CD4-positive, alpha-beta T cell treated with Interferon gamma for 1 hour (primary cell): Measurements from ENCODE around the gene SH3D19.

Experiments used
- DNase-seq: peaks from one replicate; pipeline ENCODE4 v3.0.0-alpha.2; 2020

SH3D19 gene

DNA sequence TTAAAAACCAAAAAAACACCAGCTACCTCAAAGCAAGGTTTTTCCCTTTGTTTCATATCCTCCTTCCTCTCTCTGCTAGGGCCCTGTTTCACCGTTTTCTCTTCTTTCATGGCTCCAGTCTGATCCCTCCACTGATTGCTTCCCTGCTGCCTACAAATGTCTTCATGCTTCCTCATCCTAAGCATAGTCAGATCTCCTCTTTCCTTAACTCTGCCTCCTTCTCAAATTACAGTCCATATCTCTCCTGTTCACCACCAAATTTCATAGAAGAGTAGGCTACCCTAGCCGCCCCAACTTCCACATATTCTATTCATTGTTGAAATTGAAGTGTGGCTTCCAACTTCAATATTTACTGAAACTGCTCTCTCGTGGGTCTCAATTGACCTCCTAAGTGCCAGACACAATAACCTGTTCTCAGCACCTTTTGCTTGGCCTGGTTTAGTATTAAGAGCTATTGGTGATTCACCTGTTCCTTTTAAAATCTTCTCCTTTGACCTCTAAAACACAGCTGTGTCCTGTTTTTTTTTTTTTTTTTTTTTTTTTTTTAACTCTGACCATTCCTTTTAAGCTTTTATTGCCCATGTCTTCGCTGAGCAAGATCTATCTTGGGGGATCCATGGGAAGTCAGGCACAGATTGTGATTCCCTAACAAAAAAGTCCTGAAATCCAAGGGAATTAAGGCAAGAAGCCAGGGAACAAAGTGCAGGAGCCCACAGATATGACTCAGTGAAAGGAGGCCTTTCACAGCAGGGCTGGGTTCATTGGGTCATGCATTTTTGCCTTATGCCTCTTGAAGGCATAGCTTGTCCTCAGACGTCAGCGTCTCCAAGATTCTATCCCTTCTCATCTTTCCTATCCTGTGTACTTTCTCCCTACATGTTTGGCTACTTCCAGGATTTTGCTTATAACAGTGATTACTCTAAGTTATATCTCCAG, 140.6 kb downstream of the SH3D19 start:
- DNase-seq = no peak

DNA sequence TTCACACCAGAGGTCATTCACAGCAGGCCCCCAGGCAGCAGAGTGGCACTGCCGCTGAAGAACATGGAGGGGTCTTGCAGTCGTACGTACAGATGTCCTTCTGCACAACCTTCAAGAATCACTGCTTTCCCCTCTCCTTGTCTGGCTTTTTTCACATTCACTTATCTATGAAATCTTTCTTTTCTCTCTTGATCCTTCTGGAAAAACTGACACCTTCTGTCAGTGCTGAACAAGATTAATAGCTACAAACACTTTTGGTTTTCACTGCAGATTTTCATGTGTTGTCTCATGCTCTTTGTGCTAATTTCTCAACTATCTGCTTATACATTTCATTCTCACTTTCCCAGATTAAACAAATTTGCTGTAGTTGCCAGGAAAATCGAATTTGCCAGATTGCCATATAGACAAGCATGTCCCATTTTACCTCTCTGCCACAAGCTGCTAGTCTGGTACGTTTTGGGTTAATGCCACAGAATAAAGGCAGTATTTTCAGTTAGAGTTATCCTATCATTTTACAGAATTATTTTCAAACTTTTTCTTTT, 142.9 kb downstream of the SH3D19 start:
- DNase-seq = no peak

DNA sequence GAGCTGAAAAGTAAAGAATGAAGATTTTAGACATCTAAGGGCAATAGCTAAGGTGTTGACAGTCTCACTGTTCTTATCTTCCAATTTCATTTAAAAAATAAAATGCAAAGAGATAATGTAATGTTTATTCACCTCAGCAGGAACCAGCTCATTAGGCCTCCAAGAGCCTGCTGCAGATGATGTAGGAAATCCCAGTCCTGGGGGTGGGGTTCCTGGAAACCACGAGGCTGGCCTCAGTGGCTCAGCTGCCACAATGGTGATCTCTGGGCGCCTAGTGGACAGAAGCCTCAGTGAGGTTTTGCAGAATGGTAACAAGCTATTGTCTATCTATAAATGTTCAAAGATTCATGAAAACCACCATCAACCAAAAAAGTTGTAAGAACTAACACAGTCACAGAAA, 148.7 kb downstream of the SH3D19 start:
- no peak for DNase-seq

DNA sequence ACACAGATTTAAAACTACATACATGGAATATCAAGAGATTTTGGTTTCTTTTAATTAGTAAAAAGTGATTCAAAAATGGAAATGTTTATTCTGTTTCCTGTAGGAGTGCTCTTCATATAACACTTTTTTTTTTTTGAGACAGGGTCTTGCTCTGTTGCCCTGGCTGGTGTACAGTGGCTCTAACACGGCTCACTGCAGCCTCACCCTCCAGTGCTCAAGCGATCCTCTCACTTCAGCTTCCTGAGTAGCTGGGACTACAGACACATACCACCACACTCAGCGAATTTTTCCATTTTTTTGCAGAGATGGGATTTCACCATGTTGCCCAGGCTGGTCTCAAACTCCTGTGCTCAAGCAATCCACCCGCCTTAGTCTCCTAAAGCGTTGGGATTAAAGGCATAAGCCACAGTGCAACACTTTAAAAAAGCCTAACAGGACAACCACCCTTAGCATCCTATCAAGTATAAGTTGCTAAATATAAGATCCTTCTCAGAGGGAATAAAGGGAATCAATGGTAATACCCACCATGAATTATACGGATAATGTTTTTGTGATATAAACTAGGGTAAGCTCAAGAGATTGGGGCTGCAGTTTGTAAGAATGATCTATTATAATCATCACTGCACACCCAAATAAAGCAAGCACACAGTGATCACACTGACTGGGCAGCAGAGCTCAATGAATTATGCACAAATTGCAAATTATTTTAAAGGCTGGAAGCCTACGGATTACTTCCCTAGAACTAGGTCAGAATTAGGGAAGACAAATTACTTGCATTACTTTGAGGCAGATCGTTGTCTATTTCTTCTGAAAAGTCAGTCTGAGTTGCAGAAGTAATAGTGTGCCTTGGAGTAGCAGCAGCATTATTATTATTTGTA, 149.4 kb downstream of the SH3D19 start:
- DNase-seq = no peak

DNA sequence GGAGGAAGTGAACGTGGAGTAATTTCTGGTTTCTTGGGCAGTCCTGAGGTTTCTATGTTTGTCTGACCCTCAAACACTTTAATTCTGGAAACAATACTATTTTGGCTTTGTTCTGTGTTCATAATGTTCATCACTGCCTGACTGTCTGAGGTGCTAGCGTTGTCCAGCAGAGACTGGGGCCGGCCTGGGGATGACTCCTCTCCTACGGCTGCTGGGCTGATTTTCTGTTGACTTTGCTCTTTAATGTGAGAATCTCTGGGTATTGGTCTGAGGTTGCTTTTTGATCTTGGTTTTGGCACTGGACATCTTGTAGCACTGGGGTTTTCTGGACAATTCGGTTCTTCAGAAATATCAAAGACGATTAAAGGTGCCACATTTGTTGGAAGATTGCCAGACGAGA, 150.2 kb downstream of the SH3D19 start:
- DNase-seq = no peak

DNA sequence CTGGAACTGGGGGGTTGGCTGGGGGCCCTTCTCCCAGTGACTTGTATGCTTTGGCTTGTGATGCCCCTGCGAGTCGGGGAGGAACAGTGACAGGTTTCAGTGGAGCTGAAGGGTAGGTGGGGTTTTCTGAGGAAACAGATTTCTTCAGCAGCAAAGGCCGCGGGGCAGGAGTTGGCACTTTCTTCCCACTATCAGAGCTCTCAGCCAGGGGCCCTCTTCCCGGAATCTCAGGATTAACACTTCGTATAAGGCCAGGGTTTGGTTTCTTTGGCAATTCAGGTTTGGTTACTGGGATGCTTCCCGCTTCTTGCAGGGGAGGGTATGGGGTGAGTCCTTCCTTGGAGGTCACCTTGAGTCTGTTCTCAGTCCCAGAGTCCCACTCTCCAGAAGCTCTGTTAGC, 150.6 kb downstream of the SH3D19 start:
- DNase-seq = no peak

DNA sequence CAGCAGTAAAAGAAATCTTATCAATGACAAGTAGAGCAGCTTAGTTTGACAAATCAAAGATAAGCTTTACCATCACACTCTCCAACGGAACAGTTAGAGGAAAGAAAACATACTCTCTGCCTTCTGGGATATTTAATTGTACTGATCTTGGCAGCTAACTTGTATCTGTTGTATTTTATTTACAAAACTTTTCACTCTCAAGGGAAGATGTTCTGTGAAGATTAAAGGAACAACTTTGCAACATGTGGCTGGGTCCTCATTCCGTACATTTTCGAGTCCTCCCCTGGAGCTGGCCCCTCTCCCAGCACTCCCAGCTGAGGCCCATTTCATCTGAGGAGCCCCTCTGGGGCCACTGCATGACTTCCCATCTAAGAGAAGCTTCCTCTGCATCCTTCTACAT, 151.5 kb downstream of the SH3D19 start:
- DNase-seq = no peak

DNA sequence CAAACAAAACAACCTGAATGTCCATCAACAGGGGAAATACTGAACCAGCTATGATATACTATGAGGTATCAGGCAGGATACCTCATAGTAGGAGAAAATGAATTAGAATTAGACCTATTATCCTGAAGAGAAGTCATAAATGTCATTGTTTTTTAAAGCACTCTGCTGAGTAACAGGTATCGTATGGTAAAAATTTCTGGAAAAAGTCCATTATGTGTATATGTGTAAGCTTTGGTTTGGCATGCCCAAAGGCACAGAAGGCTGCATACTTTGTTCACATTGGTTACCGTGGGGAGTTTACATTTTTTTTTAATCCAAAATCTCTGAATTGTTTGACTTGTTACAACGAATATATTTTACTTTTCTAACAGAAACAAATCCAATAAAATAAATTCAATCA, 155.5 kb downstream of the SH3D19 start:
- DNase-seq = no peak

DNA sequence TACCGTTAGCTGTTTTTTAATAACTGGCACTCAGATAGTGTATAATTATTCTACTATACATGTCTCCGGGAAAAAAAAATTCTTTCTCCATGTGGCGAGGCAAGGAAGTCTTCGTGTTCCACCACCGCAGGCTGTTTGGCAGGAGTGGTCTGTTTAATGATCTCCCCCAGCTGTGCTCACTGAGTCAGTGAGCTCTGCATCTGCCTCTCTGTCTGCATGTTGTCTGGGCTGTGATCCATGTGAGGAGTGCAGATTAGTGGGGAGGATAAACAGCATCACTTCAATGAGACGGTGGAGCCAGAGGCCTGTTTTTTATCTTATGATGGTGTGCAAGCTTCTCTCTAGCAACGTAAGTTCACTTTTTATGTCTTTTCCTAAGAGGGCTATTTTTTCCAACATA, 156.2 kb downstream of the SH3D19 start:
- DNase-seq = no peak

DNA sequence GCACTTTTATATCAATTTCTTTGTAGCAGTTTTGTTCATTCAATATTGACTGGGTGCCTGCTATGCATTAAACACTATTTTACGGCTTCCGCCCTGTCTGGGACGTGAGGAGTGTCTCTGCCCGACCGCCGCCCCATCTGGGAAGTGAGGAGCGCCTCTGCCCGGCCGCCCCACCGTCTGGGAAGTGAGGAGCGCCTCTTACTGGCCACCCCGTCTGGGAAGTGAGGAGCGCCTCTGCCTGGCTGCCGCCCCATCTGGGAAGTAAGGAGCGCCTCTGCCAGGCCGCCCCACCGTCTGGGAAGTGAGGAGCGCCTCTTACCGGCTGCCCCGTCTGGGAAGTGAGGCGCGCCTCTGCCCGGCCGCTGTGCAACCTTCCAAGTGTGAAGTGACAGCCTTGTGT, 157.8 kb downstream of the SH3D19 start:
- DNase-seq = no peak

DNA sequence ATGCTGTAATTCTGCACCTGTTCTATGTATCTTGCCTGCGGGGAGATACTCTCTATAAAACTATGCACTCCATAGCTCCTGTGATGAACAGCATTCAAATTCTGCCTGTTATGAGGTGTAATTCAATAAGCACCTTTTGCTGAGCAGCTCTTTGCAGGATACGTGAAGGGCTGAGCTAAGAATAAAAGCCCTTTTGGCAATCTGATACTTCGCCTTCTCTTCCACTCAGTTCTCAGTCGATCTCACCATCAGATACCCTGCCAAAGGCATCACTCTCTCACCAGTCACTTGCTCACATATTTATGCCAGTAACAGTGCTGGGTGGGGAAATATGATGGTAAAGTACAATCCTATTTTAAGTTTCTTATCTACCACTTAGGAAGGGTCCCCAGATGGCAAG, 158.8 kb downstream of the SH3D19 start:
- DNase-seq = no peak

DNA sequence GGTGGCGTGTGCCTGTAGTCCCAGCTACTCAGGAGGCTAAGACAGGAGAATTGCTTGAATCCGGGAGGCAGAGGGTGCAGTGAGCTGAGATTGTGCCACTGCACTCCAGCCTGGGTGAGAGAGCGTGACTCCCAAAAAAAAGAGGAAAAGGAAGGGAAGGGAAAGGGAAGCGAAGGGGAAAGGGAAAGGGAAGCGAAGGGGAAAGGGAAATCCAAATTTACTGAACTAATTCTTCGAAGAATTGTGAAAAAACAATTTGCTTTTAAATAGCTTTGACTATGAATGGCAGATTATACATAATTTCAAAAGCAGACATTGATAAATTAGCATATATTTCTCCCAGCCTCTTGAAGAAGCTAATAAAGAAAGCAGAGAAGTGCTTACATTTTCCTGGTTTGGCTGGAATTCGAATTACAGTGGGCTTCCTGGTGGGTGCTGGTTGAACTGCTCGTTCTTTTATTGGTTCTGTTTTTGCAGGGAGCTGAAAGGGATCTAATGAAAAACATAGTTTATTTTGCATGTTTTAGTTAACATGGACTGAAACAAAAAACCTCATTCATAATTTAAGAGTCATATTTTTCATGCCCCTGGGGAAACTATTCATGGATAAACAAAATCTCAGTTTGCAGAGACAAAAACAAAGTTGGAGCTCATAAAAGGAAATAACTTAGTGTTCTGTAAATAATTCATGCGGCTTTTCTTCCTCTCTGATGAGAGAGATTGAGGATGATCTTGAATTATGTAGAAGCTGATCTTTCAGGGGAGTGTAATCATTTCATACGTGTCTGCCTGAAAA, 160.0 kb downstream of the SH3D19 start:
- no peak for DNase-seq

DNA sequence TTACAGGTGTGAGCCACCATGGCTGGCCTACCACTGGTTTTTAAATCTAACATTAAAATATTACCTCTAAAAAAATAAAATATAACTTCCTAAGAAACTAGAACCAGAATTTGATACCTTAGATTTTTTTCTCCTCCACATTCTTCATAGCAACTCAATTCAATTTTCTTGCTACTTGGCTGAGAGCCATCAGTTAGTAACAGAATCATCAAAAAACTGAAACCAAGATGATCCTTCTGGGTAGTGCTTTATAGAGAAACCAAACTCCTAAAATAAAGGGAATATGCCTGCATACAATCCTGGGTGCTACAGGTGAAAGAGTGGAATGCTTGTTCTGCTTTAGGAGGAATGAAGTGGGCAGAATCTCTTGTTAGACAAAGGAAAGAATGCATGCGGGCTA, 161.6 kb downstream of the SH3D19 start:
- no peak for DNase-seq

DNA sequence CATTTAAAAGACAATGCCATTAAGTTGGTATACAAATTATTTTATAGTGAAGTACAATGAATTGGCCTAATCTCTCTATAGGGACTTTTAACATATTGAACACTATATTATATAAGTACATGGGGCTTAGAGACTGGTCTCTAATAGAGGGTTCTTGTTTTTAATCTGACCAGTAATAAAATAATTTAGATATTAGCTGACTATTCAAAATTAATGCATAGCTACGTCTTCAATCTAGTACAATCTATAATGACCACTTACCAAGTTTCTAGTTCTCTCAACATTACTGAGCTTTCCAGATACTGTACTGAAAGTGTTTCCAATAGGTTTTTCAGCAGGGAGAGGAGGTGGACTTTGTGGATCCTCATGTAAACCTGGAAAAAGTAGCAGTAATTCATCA, 166.4 kb downstream of the SH3D19 start:
- DNase-seq = no peak

DNA sequence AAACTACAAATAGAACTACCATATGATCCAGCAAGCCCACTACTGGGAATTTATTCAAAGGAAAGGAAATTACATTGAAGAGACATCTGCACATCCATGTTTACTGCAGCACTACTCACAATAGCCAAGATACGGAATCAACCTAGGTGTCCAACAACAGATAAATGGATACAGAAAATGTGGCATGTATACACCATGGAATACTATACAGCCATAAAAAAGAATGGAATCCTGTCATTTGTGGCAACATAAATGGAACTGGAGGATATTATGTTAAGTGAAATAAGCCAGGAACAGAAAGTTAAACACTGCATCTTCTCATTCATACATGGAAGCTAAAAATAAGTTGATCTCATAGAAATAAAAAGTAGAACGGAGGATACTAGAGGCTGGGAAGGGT, 167.9 kb downstream of the SH3D19 start:
- DNase-seq = no peak

DNA sequence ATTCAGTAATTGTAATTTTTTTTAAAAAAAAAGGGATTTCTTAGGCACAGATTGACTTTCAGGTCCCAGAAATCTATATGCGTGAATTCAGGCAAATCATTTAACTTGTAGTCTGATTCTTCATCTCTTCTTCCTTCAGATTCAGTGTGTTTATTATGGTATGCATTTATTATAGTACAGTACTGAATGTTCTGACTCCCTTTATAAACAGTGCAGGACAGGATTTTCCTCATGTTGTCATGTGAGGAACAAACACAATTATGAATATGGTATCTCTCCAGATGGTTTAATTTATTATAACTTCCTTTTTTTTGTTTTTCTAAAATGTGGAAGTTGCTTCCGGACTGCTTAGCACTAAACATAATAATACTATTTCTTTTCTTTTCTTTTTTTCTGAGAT, 171.8 kb downstream of the SH3D19 start:
- no peak for DNase-seq

DNA sequence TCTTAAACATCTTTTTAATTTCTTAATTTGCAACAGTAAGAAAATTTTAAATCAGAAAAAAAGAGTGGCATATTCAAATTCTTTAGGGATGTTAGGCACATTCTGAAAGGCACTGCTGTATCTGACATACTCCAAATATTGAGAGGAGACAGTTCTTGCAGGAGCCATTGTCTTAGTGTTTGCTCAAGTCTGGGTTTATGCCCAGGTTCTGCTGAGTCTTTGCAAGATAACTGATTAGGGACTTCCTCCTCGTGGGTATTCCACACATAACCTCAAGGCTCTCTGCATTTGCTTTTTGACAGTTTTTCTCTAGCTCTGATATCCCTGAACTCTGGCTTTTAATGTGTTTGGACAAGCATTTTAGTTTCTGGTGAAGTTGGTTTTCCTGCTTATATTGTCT, 173.4 kb downstream of the SH3D19 start:
- no peak for DNase-seq

DNA sequence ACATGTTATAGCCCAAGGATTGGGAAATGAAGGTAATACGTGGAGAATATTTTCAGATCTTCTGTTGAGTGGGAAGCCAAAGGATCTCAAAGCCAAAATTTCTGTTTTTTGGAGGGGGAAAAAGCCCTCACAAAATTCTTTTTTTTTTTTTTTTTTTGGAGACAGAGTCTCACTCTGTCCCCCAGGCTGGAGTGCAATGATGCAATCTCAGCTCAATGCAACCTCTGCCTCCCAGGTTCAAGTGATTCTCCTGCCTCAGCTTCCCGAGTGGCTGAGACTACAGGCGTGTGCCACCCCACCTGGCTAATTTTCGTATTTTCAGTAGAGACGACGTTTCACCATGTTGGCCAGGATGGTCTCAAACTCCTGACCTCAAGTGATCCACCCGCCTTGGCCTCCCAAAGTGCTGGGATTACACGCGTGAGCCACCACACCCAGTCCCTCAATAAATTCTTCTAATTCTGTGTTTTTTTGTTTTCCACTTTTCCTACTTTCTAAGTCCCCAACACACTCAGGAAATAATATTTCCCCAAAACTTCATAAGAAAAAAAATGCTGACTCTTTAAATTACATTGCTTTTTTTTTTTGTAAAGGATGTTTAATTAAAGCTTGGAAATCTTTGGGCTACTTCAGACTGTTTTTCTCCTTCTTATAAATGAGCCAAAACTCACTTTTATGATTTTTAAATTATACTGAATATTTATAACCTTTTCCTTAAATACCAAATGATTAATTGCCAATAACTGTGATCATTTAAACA, 174.4 kb downstream of the SH3D19 start:
- no peak for DNase-seq

DNA sequence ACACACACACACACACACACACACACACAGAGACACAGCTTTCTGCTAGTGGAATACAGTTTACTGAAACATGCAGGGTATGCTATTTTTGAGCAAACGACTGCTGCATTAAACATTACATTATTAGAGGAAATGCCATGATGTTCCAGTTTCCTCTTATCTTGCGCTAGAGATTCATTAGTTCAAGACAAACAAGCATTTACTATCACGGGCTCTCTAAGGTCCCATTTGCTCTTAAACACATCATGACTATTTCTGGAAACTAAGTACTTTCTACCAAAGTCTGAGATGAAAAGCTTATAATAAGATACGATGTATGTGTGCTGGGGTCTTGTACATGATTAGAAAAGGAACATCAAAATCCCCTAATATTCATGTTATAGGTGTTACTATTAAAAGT, 177.1 kb downstream of the SH3D19 start:
- DNase-seq = no peak

DNA sequence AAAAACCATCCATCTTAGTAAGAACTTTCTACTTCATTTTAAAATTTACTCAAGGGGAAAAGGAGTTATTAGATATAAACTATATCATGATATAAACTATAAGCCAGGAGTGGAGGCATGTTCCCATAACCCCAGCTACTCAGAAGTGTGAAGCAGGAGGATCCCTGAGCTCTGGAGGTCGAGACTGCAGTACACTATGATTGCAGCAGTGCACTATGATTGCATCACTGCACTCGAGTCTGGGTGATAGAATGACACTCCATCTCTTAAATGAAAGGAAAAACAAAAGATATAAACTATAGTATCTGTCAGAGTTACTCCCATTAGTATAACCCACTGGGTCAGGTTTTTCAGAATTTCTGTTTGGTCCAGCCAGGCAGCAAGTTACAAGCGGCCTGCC, 178.4 kb downstream of the SH3D19 start:
- DNase-seq = no peak

DNA sequence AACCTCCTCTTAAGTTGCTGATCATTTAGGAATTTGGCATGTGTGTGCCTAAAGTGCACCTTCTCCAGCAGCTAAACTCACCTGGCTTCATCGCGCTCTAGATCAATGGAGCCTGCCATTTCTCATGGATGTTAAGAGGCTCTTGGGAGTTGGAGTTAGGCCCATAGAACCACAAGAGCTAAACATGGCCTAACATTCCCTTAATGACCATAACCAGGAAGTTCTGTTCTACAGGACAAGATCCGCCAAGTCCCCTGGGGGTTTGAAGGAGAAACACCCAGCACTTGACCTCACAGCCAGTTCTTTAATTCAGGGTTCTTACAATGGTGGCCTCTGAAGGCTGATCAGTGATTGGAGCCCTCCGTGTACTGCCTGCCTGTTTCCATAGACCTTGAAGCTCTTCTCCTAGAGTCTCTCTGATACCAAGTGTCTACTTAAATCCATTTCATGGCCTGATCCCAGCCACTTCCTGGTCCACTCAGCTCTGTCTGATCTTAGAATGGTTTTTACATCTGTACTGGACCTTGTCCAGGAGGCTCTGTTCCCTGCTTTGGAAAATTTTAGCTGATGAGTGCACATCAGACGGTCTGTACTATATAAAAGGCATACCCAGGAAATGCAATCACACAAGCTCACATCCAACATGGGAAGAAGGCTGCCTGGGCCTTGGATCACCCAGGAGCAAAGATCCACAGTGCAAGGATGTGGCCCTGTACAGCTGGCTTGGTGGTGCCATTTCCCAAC, 180.9 kb downstream of the SH3D19 start:
- DNase-seq = no peak
